ENCODE results near the gene RBPJ.

GRCh38 chr4:26468977-26469376, 148.2 kb downstream of the RBPJ start:
- TF ChIP-seq CTCF (IDR thresholded peaks at IDR 0.05), result no peak
- TF ChIP-seq POLR2A (IDR thresholded peaks at IDR 0.05), result no peak
